Loucy (cell line): ENCODE measurements around the gene ADGRL3.

ENCODE experiments used
- EZH2phosphoT487 ChIP-seq: fragments of 200-600 bp; IDR thresholded peaks from 2 replicates; pipeline ENCODE4 v1.6.1; 2018; ENCODE audit warnings: antibody characterized with exemption, mild to moderate bottlenecking, moderate library complexity, borderline replicate concordance
- TF ChIP-seq, protein P1 (sequence below): fragments of 200-600 bp; sonication (generic); conservative IDR thresholded peaks from 2 replicates; pipeline ENCODE4 v1.5.1; 2014; ENCODE audit warnings: mild to moderate bottlenecking, antibody characterized with exemption, low read length

DNA sequence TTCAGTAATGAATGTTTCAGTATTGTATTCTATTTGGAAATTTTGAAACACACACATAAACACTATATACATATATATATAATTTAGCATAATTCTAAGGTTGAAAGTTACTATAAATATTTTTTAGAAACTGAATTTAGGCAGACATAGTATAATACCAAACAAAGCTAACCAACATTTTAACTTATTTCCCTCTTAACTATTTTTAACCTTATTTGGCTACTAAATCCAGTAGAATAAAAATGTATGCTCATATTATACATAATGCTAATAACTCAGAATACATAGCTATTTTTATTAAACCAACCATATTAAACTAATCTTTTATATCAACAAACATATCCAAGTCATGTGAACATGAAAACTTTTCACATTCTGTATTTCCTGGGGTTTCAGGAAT lies 563.6 kb downstream of the ADGRL3 start:
- TF ChIP-seq EZH2phosphoT487 = no peak
- TF ChIP-seq, protein P1, sequence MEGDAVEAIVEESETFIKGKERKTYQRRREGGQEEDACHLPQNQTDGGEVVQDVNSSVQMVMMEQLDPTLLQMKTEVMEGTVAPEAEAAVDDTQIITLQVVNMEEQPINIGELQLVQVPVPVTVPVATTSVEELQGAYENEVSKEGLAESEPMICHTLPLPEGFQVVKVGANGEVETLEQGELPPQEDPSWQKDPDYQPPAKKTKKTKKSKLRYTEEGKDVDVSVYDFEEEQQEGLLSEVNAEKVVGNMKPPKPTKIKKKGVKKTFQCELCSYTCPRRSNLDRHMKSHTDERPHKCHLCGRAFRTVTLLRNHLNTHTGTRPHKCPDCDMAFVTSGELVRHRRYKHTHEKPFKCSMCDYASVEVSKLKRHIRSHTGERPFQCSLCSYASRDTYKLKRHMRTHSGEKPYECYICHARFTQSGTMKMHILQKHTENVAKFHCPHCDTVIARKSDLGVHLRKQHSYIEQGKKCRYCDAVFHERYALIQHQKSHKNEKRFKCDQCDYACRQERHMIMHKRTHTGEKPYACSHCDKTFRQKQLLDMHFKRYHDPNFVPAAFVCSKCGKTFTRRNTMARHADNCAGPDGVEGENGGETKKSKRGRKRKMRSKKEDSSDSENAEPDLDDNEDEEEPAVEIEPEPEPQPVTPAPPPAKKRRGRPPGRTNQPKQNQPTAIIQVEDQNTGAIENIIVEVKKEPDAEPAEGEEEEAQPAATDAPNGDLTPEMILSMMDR = no peak
